Measurements from ENCODE around the gene KRTCAP2. TPM values are rescaled to one million over a fixed set of nuclear protein-coding genes. Genes with fewer than 3 reads are reported as not detected.

The KRTCAP2 gene
- total RNA-seq, 1 donor from 2014 or later, result 67.5 TPM

DNA sequence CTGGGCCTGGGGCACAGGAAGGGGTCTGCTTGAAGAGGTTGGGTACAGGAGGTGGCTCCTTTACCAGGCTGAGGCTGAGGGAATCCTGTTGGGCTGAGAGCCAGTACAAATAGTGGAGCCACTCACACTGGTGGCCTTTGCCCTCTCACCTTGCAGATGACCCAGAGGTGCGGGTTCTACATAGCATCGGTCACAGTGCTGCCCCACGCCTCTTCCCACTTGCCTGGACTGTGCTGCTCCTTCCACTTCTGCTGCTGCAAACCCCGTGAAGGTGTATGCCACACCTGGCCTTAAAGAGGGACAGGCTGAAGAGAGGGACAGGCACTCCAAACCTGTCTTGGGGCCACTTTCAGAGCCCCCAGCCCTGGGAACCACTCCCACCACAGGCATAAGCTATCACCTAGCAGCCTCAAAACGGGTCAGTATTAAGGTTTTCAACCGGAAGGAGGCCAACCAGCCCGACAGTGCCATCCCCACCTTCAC, 39.3 kb downstream of the KRTCAP2 start:
- DNase-seq, result no peak

DNA sequence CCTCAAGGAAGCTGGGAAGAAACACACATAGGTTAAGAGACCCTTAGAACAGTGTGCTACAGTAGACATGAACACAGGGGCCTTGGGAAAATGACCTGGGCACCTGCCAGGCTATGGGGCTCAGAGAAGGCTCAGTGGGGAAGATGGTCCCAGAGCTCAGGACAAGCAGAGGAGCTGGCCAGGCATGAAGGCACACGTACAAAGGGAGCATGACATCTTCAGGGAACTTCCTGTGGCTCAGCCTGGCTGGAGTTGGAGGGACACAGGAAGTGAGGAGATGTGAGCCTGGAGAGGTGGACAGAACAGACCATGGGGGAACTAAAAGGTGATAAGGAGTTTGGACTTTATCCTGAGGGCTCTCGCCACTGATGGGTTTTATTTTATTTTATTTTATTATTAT, 41.2 kb downstream of the KRTCAP2 start:
- DNase-seq, result no peak

DNA sequence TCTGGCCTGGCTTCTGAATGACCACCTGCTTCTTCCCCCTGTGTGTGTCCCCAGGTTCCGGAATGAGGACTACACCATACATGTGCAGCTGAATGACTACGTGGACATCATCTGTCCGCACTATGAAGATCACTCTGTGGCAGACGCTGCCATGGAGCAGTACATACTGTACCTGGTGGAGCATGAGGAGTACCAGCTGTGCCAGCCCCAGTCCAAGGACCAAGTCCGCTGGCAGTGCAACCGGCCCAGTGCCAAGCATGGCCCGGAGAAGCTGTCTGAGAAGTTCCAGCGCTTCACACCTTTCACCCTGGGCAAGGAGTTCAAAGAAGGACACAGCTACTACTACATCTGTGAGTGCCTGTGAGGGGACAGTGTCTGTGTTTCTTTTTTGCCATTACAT, 41.8 kb downstream of the KRTCAP2 start:
- DNase-seq, result no peak

DNA sequence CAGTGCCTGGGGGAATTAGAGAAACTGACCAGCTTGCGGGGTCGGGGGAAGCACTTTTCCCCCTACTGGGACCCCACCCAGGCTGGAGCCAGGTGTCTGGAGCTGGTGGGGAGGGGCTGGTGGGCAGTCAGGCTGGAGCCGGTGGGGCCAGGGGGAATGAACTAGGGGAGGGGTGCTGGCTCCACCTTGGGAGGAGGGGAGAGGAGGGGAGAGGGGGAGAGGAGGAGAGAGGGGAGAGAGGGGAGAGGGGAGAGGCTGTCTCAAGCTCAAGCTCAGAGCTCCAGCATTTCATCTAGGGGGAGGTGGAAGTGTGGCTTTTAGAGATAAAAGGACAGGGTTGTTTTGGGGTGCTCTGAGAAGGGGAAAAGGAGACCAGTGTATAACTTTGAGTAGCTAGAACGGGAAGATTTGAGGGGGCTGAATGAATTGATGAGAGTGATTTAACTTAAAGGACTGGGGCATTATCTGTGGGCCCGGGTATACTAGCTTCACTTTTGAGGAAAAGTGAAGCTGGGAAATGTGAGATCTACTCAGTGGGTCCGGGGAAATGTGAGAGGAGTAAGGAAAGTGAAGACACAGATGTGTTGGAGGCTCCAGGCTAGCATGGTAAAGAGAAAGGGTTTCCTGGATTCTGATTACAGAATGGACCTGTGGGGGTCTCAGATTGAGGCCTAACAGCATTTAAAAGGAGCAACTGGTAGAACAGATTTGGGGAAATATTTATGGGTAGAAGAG, 42.7 kb downstream of the KRTCAP2 start:
- DNase-seq, result no peak

DNA sequence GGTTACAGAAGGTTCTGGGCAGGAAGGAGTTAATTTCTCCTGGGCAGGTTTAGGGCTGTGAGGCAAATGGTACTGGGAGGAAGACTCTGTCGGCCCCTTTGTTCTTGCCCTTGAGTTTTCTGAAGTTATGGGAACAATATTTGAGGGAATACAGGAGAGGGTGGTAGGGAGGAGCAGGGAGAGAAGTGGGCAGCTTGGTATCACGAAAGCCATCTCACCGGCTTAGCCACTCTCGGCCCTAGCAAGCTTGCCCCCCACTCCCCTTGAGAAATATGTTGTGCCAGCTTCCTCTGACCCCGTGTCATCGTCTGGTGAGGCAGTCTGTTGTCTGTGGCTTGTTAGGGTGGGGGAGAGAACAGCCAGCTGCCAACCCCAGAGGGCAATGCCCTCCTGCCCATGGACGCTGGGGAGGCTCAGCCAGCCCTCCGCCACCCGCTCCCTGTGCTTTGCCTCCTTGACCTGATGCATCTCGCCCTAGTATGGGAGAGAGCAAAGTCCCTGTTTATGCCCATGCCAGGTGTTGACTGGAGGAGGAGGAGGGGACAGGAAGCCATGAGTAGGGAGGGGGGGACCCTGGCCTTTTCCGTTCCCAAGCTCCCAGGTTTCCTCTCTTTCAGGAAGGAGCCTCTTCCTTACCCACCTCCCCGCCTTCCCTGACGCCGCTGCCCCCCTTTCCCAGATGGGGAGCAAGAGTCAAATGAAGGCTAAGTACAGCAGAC, 44.2 kb downstream of the KRTCAP2 start:
- peak; percentile 21 for DNase-seq

DNA sequence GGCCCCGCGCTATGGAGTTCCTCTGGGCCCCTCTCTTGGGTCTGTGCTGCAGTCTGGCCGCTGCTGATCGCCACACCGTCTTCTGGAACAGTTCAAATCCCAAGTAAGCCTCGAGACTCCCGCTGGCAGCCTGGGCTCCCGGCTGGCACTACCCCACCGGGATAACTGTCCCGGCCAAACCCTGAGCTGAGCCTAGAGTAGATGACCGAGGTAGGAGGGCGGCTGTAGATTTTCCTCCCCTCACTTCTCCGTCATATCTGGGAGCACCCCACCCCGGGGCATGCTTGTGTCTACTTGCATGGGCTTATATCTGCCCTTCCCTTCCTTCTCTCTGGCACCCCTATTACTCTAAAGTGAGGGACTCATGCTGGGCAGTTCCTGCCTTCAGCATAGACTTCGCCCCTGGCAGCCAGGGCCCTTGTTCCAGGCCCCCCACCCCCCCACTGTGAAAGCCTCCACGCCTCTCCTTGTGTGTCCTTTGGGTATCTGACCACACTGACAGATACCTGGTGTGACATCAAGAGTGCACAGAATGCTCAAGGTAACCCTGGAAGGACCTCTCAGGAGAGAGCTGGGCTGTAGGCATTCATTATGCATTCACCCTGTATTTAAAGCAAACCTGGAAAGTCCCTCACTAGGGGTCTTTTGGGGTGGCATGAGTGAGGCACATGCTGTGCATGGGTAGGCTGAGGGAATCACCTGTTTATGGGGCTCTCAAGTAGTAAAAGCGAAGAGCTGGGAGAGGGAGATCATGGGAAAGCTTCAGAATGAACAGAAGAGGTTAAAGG, 44.9 kb downstream of the KRTCAP2 start:
- DNase-seq, result no peak

DNA sequence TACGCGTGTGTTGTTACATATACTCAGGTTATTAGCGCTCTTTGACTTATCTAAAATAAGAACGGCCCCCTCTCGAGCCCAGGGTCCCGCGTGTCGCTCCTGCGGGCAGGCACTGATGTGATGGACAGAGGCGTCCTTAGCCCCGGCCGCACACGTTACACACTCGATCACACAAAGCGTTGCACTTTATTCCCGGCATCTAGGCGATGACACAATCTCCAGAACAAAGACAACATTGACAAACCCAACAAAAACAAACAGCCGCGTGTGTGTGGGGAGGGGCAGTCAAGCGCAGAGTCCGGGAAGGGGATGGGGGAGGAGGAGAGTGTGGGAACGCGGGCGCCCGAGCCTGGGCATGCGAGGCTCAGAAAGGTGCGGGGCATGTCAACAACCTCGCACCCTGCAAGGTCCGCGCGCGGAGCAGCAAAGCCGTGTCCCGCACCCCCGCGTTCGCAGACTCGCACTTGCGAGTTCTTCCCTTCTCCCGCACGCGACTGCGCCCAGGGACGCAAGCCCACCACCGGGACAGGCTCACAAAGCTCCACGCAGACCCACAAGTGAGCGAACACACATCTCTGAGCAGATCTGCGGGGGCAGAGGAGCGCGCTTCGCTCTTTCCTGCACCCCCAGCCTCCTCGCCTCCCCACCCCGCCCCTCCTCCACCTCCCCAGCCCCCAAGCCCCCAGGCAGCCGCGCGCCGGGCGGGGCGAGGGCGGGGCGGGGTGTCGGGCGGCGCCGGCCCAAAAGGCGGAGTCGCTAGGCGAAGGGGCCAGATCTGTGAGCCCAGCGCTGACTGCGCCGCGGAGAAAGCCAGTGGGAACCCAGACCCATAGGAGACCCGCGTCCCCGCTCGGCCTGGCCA, 45.8 kb downstream of the KRTCAP2 start, which contains the start of gene EFNA1:
EFNA1 (plus strand) TSS at position 772 of the 862 bp plus-strand sequence. CDS start 102 bp downstream, outside the sequence.
- DNase-seq, result peak; percentile 61

DNA sequence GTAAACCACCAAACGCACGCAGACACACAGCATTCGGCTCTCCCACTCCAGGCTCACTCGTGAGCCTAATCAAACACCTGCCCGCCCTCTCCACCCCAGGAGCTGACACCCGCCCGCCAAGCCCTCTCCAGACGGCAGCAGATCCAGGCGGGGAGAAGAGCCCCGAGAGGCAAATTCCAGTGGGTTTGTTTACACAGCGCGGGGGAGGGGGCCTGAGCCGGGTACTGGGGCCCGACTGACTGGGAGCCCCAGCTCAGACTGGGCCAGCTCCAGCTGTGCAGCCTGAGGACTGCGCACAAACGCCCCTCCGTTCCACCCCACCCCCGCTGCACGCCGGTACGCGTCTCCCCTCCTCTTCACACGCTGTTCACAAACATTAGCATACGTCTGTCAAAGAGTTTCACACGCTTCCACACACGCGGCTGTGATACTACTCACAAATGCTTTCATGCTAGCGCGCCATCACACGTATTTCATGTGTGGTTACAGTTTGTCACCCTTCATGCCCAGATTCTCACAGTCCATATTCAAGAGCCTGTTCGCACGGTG, 46.5 kb downstream of the KRTCAP2 start:
- peak; percentile 61 for DNase-seq

DNA sequence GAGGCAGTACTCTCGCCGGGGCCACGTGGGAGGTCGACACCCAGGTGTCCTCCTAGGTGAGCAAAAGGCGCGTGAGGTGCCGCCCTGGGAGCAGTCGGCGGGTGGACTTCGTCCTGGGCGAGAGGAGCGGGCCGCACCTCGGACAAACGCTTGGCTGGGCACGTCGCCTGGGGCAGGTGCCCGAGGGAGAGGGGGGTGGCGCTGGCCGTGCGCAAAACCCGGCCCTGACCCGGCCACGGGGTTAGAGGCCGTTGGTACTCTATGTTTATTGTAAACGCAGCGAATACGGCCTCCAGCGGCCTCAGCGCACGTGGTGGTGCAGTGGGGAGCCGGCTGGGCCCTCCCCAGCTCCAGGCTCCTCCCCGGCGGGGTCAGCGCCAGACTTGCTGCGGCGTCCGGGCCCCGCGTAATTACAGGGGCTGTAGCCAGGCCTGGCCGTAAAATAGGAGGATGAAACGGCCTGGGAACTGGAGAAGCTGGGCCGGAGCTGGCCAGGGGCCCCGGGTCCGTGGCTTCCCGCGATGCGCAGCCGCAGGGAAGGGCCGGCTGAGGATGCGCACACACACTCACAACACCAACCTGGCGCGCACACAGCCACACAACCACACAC, 47.1 kb downstream of the KRTCAP2 start:
- no peak for DNase-seq

DNA sequence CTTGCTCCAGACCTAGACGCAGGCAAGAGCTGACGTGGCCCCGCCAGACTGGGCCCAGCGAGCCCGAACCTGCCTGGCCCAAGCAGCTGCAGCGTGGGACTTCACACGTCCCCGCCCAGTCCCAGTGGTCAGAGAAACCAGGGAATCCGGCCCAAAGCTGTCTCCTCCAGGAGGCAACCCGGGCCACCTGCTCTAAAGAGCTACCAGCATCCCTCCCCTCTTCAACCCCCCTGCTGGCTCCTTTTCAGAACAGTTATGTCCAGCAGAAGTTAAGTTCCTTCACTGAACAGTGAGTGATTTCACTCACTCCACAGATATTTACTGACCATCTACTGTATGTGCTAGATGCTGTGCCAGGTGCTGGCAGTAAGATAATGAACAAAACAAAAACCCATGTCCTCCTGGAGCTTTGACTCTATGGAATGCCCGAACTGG, 47.6 kb downstream of the KRTCAP2 start:
- no peak for DNase-seq

DNA sequence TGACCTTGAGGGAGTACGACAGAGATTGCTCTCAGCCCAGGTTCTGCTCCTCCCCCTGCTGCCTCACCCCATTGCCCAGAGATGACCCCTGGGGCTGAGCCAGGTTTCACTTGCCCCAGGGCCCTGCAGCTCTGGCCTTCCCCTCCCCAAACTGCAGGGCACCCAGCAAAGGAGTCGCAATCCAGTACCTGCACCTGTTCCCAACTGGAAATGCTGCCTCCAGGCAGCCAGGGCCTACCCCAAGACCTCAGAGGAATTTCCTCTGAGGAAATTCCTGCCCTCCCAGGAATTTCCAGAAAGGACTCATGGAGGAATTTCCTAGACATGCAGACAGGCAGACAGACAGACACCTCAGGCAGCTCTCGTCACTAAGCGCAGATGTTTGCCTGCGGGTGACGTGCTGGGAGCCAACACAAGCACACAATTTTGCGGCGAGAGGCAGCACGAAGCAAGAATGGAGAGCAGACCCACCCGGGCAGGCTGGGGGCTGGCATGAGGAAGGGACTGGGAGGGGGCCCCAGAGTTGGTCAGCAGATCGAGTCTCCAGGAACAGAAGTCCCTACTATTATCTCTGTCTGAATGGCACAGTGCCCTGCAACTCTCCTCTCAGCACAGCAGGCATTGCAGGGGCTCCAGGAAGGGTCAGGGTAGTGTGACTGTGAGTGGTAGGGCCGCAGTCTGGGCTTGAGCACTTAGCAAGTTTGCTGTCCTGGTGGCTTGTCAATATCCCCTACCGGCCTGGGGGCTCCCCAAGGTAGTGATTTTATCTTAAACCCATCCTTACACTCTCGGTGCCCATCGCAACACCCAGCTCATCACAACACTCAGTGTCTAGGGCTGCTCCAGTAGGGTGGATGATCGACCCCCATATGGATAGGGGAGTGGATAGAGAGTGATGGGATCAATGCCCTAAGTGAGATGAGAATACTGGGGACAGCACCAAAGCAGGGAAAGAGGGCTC, 48.3 kb downstream of the KRTCAP2 start:
- DNase-seq, result no peak

DNA sequence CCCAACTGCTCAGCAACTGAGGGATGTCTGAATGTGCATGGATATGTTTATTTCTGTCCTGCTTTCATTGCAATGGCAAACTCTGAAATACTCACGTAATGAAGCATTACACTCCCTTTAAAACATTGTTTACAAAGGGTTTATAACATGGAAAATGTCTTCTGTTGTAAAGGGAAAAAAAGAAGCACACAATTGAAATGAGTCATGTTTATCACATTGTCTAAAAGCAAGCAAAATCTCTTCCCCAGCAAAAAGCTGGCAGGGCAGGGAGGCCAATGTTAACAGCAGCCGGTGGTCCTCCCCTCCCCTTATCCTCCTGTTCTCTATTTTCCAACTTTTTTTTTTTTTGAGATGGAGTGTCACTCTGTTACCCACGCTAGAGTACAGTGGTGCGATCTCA, 49.3 kb downstream of the KRTCAP2 start:
- no peak for DNase-seq

DNA sequence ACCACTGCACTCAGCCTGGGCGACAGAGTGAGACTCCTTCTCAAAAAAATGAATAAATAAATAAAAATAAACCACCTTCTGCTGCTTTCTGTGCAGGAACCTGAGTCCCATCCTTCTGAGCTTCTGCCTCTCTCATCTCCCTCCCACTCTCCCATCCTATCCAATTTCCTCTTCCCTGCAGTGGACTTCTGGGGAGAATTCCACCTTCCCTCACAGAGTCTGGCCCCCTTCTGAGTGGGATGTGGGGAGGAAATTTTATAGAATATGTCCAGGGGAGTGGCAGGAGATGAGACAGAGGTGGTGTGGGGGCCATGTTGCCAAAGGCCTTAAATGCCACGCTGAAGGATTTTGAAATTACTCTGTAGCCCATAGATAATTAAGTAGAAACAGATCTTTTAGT, 50.8 kb downstream of the KRTCAP2 start:
- no peak for DNase-seq

DNA sequence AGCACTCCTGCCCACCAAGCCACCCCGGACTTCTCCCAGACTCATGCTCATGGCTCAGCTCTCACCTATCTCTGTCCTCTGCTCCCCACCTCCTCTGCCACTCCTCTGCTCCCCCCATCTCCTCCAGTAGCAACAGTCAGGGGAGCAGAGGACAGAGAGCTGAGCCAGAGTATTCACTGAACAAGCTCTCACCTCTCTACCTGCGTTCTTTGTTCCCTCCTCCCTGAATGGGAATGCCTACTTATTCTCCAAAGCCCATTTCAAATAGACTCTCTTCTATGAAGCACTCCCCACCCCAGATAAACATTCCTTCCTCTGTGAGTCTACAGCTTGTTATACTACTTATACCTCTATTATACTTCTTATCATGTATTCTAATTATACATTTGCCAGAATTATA, 51.9 kb downstream of the KRTCAP2 start:
- no peak for DNase-seq

DNA sequence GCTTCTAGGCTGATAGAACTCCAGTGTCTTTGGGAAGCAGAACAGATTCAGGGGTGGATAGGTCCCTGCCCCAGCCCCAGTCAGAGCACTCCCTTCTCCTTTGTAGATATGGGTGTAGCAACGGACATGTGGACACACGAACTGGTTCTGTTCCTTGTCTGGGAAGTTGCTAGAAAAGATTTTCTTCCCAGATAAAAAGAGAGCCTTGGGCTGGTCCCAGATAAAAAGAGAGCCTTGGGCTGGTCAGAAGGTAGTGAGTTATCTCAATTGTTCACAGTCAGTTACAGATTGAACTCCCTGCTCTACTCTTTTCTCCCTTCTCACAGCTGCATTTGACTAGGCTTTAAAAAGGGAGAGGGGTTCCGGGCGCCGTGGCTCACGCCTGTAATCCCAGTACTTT, 52.9 kb downstream of the KRTCAP2 start:
- DNase-seq, result no peak
